ENCODE data around the gene TEX13C.

- TF ChIP-seq REST (IDR thresholded peaks at IDR 0.05; ENCODE audit: insufficient replicate concordance, low read depth) (no peak), CTCF (IDR thresholded peaks at IDR 0.05; ENCODE audit: insufficient read depth, low read length) (no peak), POLR2AphosphoS5 (IDR thresholded peaks at IDR 0.05; ENCODE audit: low read depth) (no peak), SPI1 (IDR thresholded peaks at IDR 0.05; ENCODE audit: borderline replicate concordance, low read depth) (no peak), GABPA (IDR thresholded peaks at IDR 0.05; ENCODE audit: low read depth) (no peak)
Measured at GRCh38 chrX:125308653-125309052, 11.0 kb upstream of the TEX13C start.

Data from HL-60 (cell line).